IMR-90 (cell line): ENCODE measurements around the gene CFD. TPM values are rescaled to one million over a fixed set of nuclear protein-coding genes. Genes with fewer than 3 reads are reported as not detected.
A peak's percentile ranks its signal among the peaks of the same experiment; 100 is the strongest.

ENCODE experiments used
- ATAC-seq: fragments of 200-7000 bp; cut with Tn5 transposase; 2 replicates; pipeline ENCODE4 v1.9.1; 2020; ENCODE audit warnings: low read depth, mild to moderate bottlenecking, moderate library complexity
- BruUV-seq: library from RNA; stranded (reverse); fragments of 400-500 nt; replicated peaks from 2 replicates; lab custom pipeline; 2021; lab: Mats Ljungman, UMichigan
- CTCF ChIA-PET: fragments of 300-600 bp; formaldehyde crosslinking; extraction: SDS; loops from one replicate; lab custom pipeline; 2021; ENCODE audit warnings: antibody characterized with exemption; lab: Yijun Ruan, JAX
- POLR2A ChIA-PET: fragments of 300-600 bp; sonication (Branson Sonifier 250); formaldehyde crosslinking; loops from one replicate; lab custom pipeline; 2022; ENCODE audit warnings: antibody characterized with exemption; ENCODE audit not compliant: unreplicated experiment; lab: Charles Lee
- DNase-seq: peaks from one replicate; pipeline ENCODE4 v3.0.0; 2013
- H2AFZ ChIP-seq: replicated peaks from 2 replicates; pipeline ENCODE3; 2013; ENCODE audit warnings: low read length, mild to moderate bottlenecking; ENCODE audit not compliant: poor library complexity
- H2AK5ac ChIP-seq: 2 replicates; pipeline ENCODE4 v1.6.1; 2013; ENCODE audit warnings: low read depth, low read length, inconsistent platforms
- H2AK9ac ChIP-seq: replicated peaks from 2 replicates; pipeline ENCODE3; 2013; ENCODE audit warnings: mild to moderate bottlenecking, low read depth, low read length, moderate library complexity; ENCODE audit not compliant: poor library complexity
- H2BK120ac ChIP-seq: 2 replicates; pipeline ENCODE4 v1.6.1; 2013; ENCODE audit warnings: low read depth, low read length, inconsistent platforms
- H2BK15ac ChIP-seq: 3 replicates; pipeline ENCODE4 v1.6.1; 2013; ENCODE audit warnings: low read depth, low read length, inconsistent platforms
- H2BK20ac ChIP-seq: 2 replicates; pipeline ENCODE4 v1.6.1; 2013; ENCODE audit warnings: low read depth, mild to moderate bottlenecking, inconsistent platforms, low read length, moderate library complexity
- H2BK5ac ChIP-seq: 2 replicates; pipeline ENCODE4 v1.6.1; 2013; ENCODE audit warnings: mild to moderate bottlenecking, low read depth, low read length, inconsistent platforms; ENCODE audit not compliant: poor library complexity, severe bottlenecking
- H3K14ac ChIP-seq: replicated peaks from 2 replicates; pipeline ENCODE4 v1.6.1; 2013; ENCODE audit warnings: low read depth, low read length, inconsistent platforms
- H3K18ac ChIP-seq: 2 replicates; pipeline ENCODE4 v1.6.1; 2013; ENCODE audit warnings: low read depth, low read length, control low read depth
- H3K23ac ChIP-seq: 2 replicates; pipeline ENCODE4 v1.6.1; 2013; ENCODE audit warnings: low read depth, low read length, inconsistent platforms
- H3K27ac ChIP-seq: 2 replicates; pipeline ENCODE4 v1.5.1; 2013; ENCODE audit warnings: mild to moderate bottlenecking, control low read depth, low read length; ENCODE audit not compliant: insufficient read depth
- H3K27me3 ChIP-seq: 2 replicates; pipeline ENCODE4 v1.6.1; 2013; ENCODE audit warnings: low read length; ENCODE audit not compliant: control insufficient read depth, insufficient read depth
- H3K36me3 ChIP-seq: 2 replicates; pipeline ENCODE4 v1.6.1; 2013; ENCODE audit warnings: low read length, mixed read lengths; ENCODE audit not compliant: control insufficient read depth, insufficient read depth
- H3K4ac ChIP-seq: 2 replicates; pipeline ENCODE4 v1.6.1; 2013; ENCODE audit warnings: low read depth, low read length, inconsistent platforms
- H3K4me1 ChIP-seq: 2 replicates; pipeline ENCODE4 v1.6.1; 2013; ENCODE audit warnings: low read length, mixed read lengths; ENCODE audit not compliant: control insufficient read depth, insufficient read depth
- H3K4me2 ChIP-seq: 2 replicates; pipeline ENCODE4 v1.6.1; 2013; ENCODE audit warnings: low read depth, mild to moderate bottlenecking, control low read depth, low read length, moderate library complexity
- H3K4me3 ChIP-seq: 2 replicates; pipeline ENCODE4 v1.5.1; 2013; ENCODE audit warnings: low read depth, mild to moderate bottlenecking, control low read depth, low read length, moderate library complexity; ENCODE audit not compliant: insufficient read depth
- H3K56ac ChIP-seq: 2 replicates; pipeline ENCODE4 v1.6.1; 2013; ENCODE audit warnings: low read length, inconsistent platforms; ENCODE audit not compliant: insufficient read depth; ENCODE audit errors: extremely low read depth
- H3K79me1 ChIP-seq, 2 experiments: 2 replicates each; pipeline ENCODE4 v1.6.1; 2013; ENCODE audit warnings: low read length in 2 of 2, inconsistent platforms in 1 of 2, low read depth in 1 of 2
- H3K9ac ChIP-seq: 2 replicates; pipeline ENCODE4 v1.6.1; 2013; ENCODE audit warnings: low read depth, low read length, control low read depth
- H3K9me1 ChIP-seq: 2 replicates; pipeline ENCODE4 v1.6.1; 2013; ENCODE audit warnings: low read length, inconsistent platforms; ENCODE audit not compliant: insufficient read depth
- H3K9me3 ChIP-seq: 2 replicates; pipeline ENCODE4 v1.6.1; 2013; ENCODE audit warnings: low read length; ENCODE audit not compliant: control insufficient read depth, insufficient read depth
- H4K20me1 ChIP-seq: 2 replicates; pipeline ENCODE4 v1.6.1; 2013; ENCODE audit warnings: low read length, inconsistent platforms; ENCODE audit not compliant: insufficient read depth
- H4K5ac ChIP-seq: 2 replicates; pipeline ENCODE4 v1.6.1; 2013; ENCODE audit warnings: mild to moderate bottlenecking, low read depth, low read length, control low read depth
- H4K8ac ChIP-seq, 2 experiments: 2 replicates each; pipeline ENCODE4 v1.6.1; 2013; ENCODE audit warnings: low read depth in 2 of 2, low read length in 2 of 2, control low read depth in 1 of 2, inconsistent platforms in 1 of 2
- H4K91ac ChIP-seq: 2 replicates; pipeline ENCODE4 v1.6.1; 2013; ENCODE audit warnings: low read depth, low read length, inconsistent platforms; ENCODE audit not compliant: insufficient read depth
- CEBPB ChIP-seq: IDR thresholded peaks from 2 replicates; pipeline ENCODE4 v1.6.1; 2012; ENCODE audit warnings: low read depth, low read length, improper control_type of control experiment
- CTCF ChIP-seq: conservative IDR thresholded peaks from 2 replicates; pipeline ENCODE4 v1.5.1; 2012; ENCODE audit warnings: mild to moderate bottlenecking, low read depth, low read length, improper control_type of control experiment
- MAZ ChIP-seq: IDR thresholded peaks from 2 replicates; pipeline ENCODE4 v1.6.1; 2012; ENCODE audit warnings: low read depth, mild to moderate bottlenecking, low read length, improper control_type of control experiment, moderate library complexity, borderline replicate concordance
- MXI1 ChIP-seq: IDR thresholded peaks from 2 replicates; pipeline ENCODE4 v1.6.1; 2012; ENCODE audit warnings: low read depth, mild to moderate bottlenecking, low read length, moderate library complexity, borderline replicate concordance
- RAD21 ChIP-seq: IDR thresholded peaks from 2 replicates; pipeline ENCODE4 v1.6.1; 2012; ENCODE audit warnings: low read length, improper control_type of control experiment
- RCOR1 ChIP-seq: IDR thresholded peaks from 2 replicates; pipeline ENCODE4 v1.6.1; 2012; ENCODE audit warnings: mild to moderate bottlenecking, low read length, improper control_type of control experiment; ENCODE audit not compliant: insufficient replicate concordance
- RFX5 ChIP-seq: IDR thresholded peaks from 2 replicates; pipeline ENCODE4 v1.8.0; 2012; ENCODE audit warnings: low read depth, mild to moderate bottlenecking, low read length, moderate library complexity
- SMC3 ChIP-seq: fragments of 150-350 bp; IDR thresholded peaks from 2 replicates; pipeline ENCODE4 v1.6.1; 2016; ENCODE audit warnings: low read depth, mild to moderate bottlenecking, antibody characterized with exemption, low read length, moderate library complexity
- USF2 ChIP-seq: fragments of 150-350 bp; IDR thresholded peaks from 2 replicates; pipeline ENCODE4 v1.6.1; 2017; ENCODE audit warnings: mild to moderate bottlenecking, antibody characterized with exemption, low read length, low read depth
- WGBS, 2 experiments: methylation state at CpG; one replicate each; pipeline versions ENCODE4 v1.1.5 to v1.1.7; 2013; ENCODE audit warnings: missing lambda C conversion rate in 2 of 2; ENCODE audit not compliant: insufficient read length in 1 of 2; ENCODE audit errors: extremely low coverage in 2 of 2; 5-methylcytosine and 5-hydroxymethylcytosine counted together
- dilution Hi-C: fragments of 300-500 bp; cut with HindIII; formaldehyde crosslinking; loops from one replicate; pipeline ENCODE4 v1.14.3; 2018; ENCODE audit warnings: low sequenced_read_pairs; ENCODE audit not compliant: unreplicated experiment
- in situ Hi-C: fragments of 300-500 bp; cut with MboI; formaldehyde crosslinking; loops from 3 replicates; pipeline ENCODE4 v1.14.3; 2019; ENCODE audit warnings: low sequenced_read_pairs, inconsistent platforms, mixed read lengths
- intact Hi-C: fragments of 100-400 bp; cut with micrococcal nuclease; formaldehyde crosslinking; loops from 2 replicates; pipeline ENCODE4 v1.10.0; 2022
- polyA plus RNA-seq, 3 experiments: library from polyadenylated mRNA; depleted of rRNA; stranded (reverse); fragments of >200 nt; gene quantifications; 2 replicates each; pipeline ENCODE4 v1.2.3, GENCODE V29; 2012; ENCODE audit warnings: low replicate concordance in 1 of 3
- total RNA-seq: library from RNA; depleted of rRNA; stranded (reverse); fragments of >200 nt; gene quantifications from 2 replicates; pipeline ENCODE4 v1.2.3, GENCODE V29; 2012

The CFD gene
- total and polyA plus RNA-seq, 2 of the 4 experiments (the other 2 are of a cell fraction) = 1.4 to 2.8 TPM

GRCh38 chr19:892243-892893 is 32.9 kb downstream of the CFD start:
- H3K9ac ChIP-seq = peak overlapping the region; percentile 92
- H3K4me1 ChIP-seq = no peaks in the 10 kb centered on the region
- H2BK20ac ChIP-seq = no peak overlapping the region
- DNase-seq (no peak), ATAC-seq (peak; percentile 52)
- H3K23ac ChIP-seq = no peak overlapping the region
- H3K56ac ChIP-seq = peak overlapping the region; percentile 60
- WGBS, 2 experiments = 8% methylated on average over 9 of the region's 27 CpGs; no CpG with 5 or more reads in 1 of the 2 experiments
- no peaks in the 10 kb centered on the region for H3K27me3 ChIP-seq
- ChIA-PET CTCF (no interaction called here), POLR2A (no interaction called here)
- H2AK9ac ChIP-seq = peak overlapping the region; percentile 86
- H3K4me2 ChIP-seq = peak overlapping the region; percentile 99
- H2AK5ac ChIP-seq = peak overlapping the region; percentile 35; the same call in 1 of the 2 replicates
- BruUV-seq = no TSS peak
- dilution Hi-C loops (no loop called here), intact Hi-C loops (no loop called here), in situ Hi-C loops (no loop called here)
- no peak overlapping the region for H2BK15ac ChIP-seq
- TF ChIP-seq SMC3 (no peak), USF2 (no peak), MXI1 (no peak), CTCF (no peak), CEBPB (no peak), RAD21 (no peak), RCOR1 (no peak), RFX5 (no peak), MAZ (no peak)
- H3K14ac ChIP-seq = peak overlapping the region; percentile 1
- H3K4ac ChIP-seq = peak overlapping the region; percentile 84
- peaks cover 33% of the 10 kb centered on the region for H3K36me3 ChIP-seq
- H2BK5ac ChIP-seq = peak overlapping the region; percentile 71
- H3K18ac ChIP-seq = peak overlapping the region; percentile 67; the same call in 1 of the 2 replicates
- H2AFZ ChIP-seq = peak overlapping the region; percentile 85
- peak overlapping the region; percentile 79; the same call in 1 of the 2 replicates for H4K91ac ChIP-seq
- peak overlapping the region; percentile 97 for H3K4me3 ChIP-seq
- H3K9me1 ChIP-seq = peaks cover 6% of the 10 kb centered on the region; the same call in 1 of the 2 replicates
- peak overlapping the region; percentile 24 to 94 for H4K8ac ChIP-seq
- H3K79me1 ChIP-seq = peaks cover 9 to 31% of the 10 kb centered on the region in 2 experiments
- peaks cover 6% of the 10 kb centered on the region; the same call in 1 of the 2 replicates for H4K20me1 ChIP-seq
- no peaks in the 10 kb centered on the region for H3K9me3 ChIP-seq
- peak overlapping the region; percentile 95 for H3K27ac ChIP-seq
- H4K5ac ChIP-seq = peak overlapping the region; percentile 88
- H2BK120ac ChIP-seq = no peak overlapping the region; the same call in 1 of the 2 replicates
